ENCODE data around the gene PID1. TPM values are rescaled to one million over a fixed set of nuclear protein-coding genes. Genes with fewer than 3 reads are reported as not detected.

The PID1 gene
- polyA plus RNA-seq, 1 experiment, result 1.8 TPM

DNA sequence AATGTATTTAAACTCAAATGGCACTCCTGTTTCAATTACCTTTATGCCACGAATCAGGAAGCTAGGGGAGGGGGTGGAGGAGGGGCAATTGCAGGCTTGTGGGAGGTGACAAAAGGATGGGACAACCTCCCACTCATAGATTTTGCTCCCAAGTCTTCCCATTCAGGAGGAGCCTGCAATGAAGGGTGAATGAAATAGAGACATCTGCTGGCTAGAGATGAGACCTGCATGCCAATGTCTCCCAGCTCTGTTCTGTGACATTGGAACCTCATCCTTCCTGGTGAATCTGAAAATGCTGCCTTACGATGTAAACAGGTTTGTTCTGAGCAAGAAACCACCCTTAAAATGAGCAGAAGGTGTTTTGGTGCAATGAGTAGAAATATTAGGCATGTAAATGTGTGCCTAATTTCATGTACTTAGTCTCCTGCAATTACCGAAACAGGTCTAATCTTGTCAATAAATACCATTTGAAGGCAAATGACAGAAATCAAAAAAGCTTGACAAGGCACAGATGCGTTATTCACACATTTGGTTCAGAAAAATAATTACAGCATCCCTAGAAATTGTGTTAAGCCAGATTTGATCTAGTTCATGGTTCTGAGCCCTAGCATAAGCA, 2.7 kb upstream of the PID1 start:
- no peaks in the 10 kb centered on the region; the same call in 1 of the 2 replicates for H3K9me3 ChIP-seq (ENCODE audit: control insufficient read depth, insufficient read depth, low read length)
- ChIA-PET CTCF (interaction anchor here (0.6 to 4.0 kb wide), 23 partner anchors 9 to 1383 kb away, joined by 3 to 66 read pairs (median 4); no protein-coding TSS in a partner anchor), POLR2A (interaction anchor here (0.6 kb wide), 1 partner anchor 319 kb away, joined by 10 read pairs; no protein-coding TSS in a partner anchor)
- peak; percentile 23 for DNase-seq (ENCODE audit: low read depth, low spot score)
- no peak overlapping the region for H3K27ac ChIP-seq (ENCODE audit: low read depth, low read length)
- H3K4me3 ChIP-seq (ENCODE audit: low read depth, low read length), result no peak overlapping the region
- H3K27me3 ChIP-seq (ENCODE audit: control insufficient read depth, insufficient read depth, low read length), result no peaks in the 10 kb centered on the region
- peak; percentile 86 for TF ChIP-seq CTCF (IDR thresholded peaks at IDR 0.05; ENCODE audit: low read depth, low read length)

DNA sequence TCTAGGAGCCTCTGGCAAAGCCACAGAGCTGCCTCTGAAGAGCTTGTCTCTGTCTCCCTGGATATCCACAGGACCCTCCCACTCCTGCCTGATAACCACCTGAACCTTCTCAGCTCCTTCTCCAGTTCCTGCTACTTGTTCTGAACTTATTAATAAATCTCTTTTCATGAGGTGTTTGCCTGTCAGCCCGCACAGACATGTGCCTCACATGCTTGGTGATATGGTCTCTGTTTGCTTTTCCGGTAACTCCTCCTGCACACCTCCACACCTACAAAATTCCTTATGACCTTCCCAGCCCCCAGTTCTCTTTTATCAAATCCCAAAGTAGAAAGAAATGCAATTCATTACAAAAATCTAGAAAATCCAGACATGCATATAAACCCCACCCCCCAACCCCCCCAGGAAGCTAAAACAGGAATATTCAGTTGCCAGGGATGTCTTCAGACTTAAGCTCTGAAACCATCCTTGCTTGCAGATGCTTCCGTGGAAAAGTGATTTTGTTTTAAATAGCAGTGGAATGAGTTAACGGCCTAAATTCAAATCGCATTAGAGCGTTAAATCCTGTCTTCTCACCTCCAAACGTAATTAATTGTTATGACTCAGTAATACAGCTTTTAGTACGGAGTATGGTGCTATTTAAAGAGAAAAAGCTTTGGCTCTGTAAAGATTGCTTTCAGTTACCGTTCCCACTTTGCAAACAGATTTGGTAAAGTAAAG, 2.1 kb upstream of the PID1 start:
- DNase-seq (ENCODE audit: low read depth, low spot score), result no peak
- H3K27ac ChIP-seq (ENCODE audit: low read depth, low read length), result no peak overlapping the region
- no peaks in the 10 kb centered on the region; the same call in 1 of the 2 replicates for H3K9me3 ChIP-seq (ENCODE audit: control insufficient read depth, insufficient read depth, low read length)
- TF ChIP-seq CTCF (IDR thresholded peaks at IDR 0.05; ENCODE audit: low read depth, low read length), result no peak
- peak overlapping the region; percentile 14; the same call in 1 of the 2 replicates for H3K4me3 ChIP-seq (ENCODE audit: low read depth, low read length)
- ChIA-PET POLR2A (interaction anchor here (0.6 kb wide), 1 partner anchor 319 kb away, joined by 10 read pairs; no protein-coding TSS in a partner anchor), CTCF (interaction anchor here (0.6 to 4.0 kb wide), 25 partner anchors 9 to 1614 kb away, joined by 3 to 66 read pairs (median 4); no protein-coding TSS in a partner anchor)
- no peaks in the 10 kb centered on the region for H3K27me3 ChIP-seq (ENCODE audit: control insufficient read depth, insufficient read depth, low read length)

- no peak for DNase-seq (ENCODE audit: low read depth, low spot score)
- CTCF ChIA-PET, result no interaction called here
- H3K27ac ChIP-seq (ENCODE audit: low read depth, low read length), result no peak overlapping the region
- TF ChIP-seq CTCF (IDR thresholded peaks at IDR 0.05; ENCODE audit: low read depth, low read length), result no peak
- H3K9me3 ChIP-seq (ENCODE audit: control insufficient read depth, insufficient read depth, low read length), result no peaks in the 10 kb centered on the region; the same call in 1 of the 2 replicates
- POLR2A ChIA-PET, result interaction anchor here (0.6 kb wide), 1 partner anchor 150 kb away, joined by 6 read pairs; no protein-coding TSS in a partner anchor
- H3K4me3 ChIP-seq (ENCODE audit: low read depth, low read length), result no peak overlapping the region
- H3K27me3 ChIP-seq (ENCODE audit: control insufficient read depth, insufficient read depth, low read length), result no peaks in the 10 kb centered on the region
Measured at GRCh38 chr2:229269941-229270340, 1.1 kb downstream of the PID1 start.

GRCh38 chr2:229269146-229269545, 1.9 kb downstream of the PID1 start:
- POLR2A ChIA-PET, result no interaction called here
- no peak overlapping the region for H3K4me3 ChIP-seq (ENCODE audit: low read depth, low read length)
- no peaks in the 10 kb centered on the region for H3K27me3 ChIP-seq (ENCODE audit: control insufficient read depth, insufficient read depth, low read length)
- no peak overlapping the region for H3K27ac ChIP-seq (ENCODE audit: low read depth, low read length)
- CTCF ChIA-PET, result interaction anchor here (0.6 kb wide), 1 partner anchor 17 kb away, joined by 4 read pairs; no protein-coding TSS in a partner anchor
- no peak for TF ChIP-seq CTCF (IDR thresholded peaks at IDR 0.05; ENCODE audit: low read depth, low read length)
- no peak for DNase-seq (ENCODE audit: low read depth, low spot score)
- H3K9me3 ChIP-seq (ENCODE audit: control insufficient read depth, insufficient read depth, low read length), result no peaks in the 10 kb centered on the region; the same call in 1 of the 2 replicates

DNA sequence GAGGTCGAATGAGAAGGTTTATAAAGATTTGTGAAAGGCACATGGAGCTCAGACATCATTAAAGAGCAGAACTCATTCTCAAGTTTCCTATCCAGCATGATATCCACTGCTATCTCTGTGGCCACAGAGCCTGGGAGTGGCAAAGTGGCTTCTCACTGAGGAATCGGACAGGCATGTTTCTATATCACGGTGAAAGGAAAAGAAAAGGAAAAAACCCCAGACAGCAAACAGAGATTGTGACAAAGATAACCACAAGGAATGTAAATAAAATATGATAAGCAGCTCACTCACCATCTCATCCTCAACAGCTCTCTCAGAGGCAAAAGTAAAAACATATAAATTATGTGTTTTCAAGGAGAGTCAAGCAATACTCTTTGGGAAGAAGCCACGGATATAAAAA, 2.5 kb downstream of the PID1 start:
- POLR2A ChIA-PET, result no interaction called here
- no peak for TF ChIP-seq CTCF (IDR thresholded peaks at IDR 0.05; ENCODE audit: low read depth, low read length)
- Histone ChIP-seq H3K27ac (ENCODE audit: low read depth, low read length) (no peak overlapping the region), H3K4me3 (ENCODE audit: low read depth, low read length) (no peak overlapping the region), H3K27me3 (ENCODE audit: control insufficient read depth, insufficient read depth, low read length) (no peaks in the 10 kb centered on the region), H3K9me3 (ENCODE audit: control insufficient read depth, insufficient read depth, low read length) (no peaks in the 10 kb centered on the region; the same call in 1 of the 2 replicates)
- no peak for DNase-seq (ENCODE audit: low read depth, low spot score)
- CTCF ChIA-PET, result interaction anchor here (0.6 kb wide), 1 partner anchor 17 kb away, joined by 4 read pairs; no protein-coding TSS in a partner anchor

Data from AG04450 (cell line).